ENCODE measurements around the gene ISLR2. TPM values are rescaled to one million over a fixed set of nuclear protein-coding genes. Genes with fewer than 3 reads are reported as not detected.
"Not testable (repeated sequence)": the region's sequence is repeated elsewhere in the genome, so short reads cannot be mapped to it uniquely, and the experiment has no call there.

ISLR2 gene
- total RNA-seq, 1 donor from 2014 or later = 4.1 TPM

GRCh38 chr15:74146277-74146800, 16.0 kb downstream of the ISLR2 start:
- DNase-seq (ENCODE audit: low spot score) = no peak
- intact Hi-C loops (cut with DNase I) = no loop called here

DNA sequence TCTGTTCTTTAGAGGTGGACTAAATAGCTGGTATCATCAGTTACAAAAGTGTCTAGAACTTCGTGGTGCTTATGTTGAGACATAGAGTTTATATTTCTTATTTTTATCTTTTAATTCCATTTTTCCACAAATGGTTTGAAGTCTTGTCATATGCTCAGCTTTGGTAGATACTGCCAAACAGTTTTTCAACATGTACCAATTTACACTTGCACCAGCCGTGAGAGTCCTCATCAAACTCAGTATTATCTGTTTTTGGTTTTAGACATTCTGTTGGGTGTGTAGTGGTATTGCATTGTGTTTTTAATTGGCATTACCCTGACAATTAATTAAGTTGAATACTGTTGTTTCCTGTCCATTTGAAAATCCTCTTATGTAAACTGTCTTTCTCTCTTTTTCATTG, 16.7 kb downstream of the ISLR2 start:
- intact Hi-C loops (cut with DNase I) = no loop called here
- DNase-seq (ENCODE audit: low spot score) = no peak

- DNase-seq (ENCODE audit: low spot score) = no peak
- intact Hi-C loops (cut with DNase I) = loop anchor here (5.0 kb wide), 1 partner anchor 96 kb away; no protein-coding TSS in a partner anchor
Observed at GRCh38 chr15:74155766-74156417, 25.5 kb downstream of the ISLR2 start.

DNA sequence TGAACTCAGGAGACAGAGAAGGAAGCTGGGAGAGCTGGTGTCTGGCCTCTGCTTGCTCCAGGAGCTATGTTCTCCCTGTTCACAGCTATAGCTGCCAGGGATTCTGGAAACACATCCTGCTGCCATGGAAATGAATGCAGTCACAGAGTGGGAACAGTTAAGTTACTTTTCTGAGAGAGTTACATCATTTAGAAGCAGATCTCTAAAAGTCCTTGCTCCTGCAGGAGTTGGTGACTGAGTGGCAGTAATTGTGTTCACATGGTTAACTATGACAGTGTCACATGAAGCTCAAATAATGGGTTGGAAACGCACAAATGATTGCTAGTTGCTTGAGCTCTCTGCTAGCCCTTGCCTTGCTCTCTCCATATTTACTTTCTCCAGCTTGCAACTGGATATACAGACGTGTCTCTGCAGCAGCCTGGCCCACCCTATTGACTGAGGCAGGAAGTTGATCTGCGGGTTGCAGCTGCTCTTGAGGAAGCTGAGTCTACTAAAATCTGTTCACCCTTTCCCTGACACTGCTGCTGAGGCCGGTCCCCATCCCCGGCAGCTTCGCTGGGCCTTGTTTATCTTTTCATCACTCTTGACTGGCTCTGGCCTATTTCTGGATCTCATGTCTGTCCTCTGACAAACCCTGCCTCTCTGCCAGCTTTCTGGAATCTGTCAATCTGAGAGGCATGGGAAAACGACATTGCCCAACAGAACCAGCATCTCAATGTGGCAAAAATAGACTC, 26.5 kb downstream of the ISLR2 start:
- peak; percentile 76 for DNase-seq (ENCODE audit: low spot score)
- intact Hi-C loops (cut with DNase I) = loop anchor here (5.0 kb wide), 1 partner anchor 95 kb away; no protein-coding TSS in a partner anchor

DNA sequence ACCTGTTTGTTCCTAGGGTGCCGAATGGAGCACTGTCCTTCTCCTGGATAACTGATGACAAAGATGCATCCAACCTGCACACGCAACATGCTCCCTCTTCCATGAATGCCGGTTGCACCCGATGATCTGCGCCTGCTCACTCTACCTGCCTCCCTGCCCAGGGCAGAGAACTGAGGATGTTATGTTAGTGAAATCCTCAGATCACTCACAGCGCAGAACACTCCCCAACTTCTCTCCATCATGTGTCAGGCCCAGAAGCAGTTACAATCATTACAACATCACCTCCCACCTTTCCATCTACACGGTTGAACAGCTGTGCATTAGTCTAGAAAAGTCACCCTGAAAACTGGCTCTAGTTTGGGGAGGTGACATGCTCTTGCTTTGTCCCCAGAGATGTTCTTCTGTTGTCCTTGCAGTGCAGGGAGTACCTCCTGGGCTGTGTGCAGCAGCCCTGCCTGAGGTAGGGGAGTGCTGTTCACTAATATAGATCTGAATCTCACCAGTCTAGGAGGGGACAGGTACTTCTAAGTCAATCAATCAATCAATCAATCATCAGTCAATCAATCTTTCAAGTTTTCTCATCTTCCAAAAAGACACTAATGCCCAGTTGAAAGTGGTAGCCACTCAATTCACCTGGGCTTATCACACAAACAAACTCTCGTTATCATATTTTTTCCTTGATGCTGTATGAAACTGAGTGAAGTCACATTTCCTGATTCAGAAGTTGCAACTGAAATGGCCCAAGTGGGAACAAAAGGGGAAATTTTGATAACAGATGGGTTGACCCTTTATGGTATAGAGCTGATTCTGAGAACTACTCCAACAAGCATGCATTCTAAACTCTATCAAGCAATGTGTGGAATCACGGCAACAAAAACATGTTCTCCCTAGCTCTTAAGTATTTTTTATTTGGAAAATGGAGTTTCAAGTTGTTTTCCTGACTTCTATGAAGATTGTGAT, 27.8 kb downstream of the ISLR2 start:
- intact Hi-C loops (cut with DNase I) = loop anchor here (5.0 kb wide), 1 partner anchor 94 kb away; no protein-coding TSS in a partner anchor
- DNase-seq (ENCODE audit: low spot score) = no peak

DNA sequence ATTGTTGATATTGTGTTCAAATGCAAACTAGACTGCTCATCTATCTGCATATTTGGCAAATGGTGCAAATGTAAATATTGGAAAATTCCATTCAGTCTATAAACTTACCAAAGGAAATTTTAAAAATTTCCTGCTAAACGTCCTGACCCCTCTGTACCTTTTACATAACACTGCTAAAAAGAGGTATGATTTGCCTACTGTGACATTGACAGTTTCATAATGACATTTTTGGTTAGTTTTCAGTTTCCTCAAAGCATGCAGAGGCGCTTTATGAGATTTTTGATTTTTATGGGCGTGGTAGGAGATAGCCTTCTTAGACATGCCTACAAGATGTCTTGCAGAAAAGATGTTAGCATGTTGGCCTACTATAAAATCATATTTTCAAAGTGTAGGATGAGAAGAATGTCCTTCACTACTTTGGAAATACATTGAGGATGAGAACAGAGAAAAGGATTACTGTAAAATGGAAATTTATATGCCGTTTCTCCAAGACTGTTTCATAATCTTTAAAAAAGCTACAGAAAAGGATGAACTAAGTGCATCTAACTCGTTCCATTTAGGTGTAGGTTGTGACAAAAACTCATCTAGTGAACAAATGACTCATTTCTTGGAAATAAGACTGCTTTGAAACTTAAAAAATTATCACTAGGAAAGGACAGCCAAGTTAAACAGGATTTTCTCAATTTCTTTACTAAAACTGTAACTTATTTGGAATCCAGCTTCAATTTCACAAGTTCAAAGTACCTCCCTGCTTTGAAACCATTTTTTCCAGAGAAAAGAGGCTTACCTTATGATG, 28.7 kb downstream of the ISLR2 start:
- intact Hi-C loops (cut with DNase I) = loop anchor here (5.0 kb wide), 1 partner anchor 93 kb away; no protein-coding TSS in a partner anchor

DNA sequence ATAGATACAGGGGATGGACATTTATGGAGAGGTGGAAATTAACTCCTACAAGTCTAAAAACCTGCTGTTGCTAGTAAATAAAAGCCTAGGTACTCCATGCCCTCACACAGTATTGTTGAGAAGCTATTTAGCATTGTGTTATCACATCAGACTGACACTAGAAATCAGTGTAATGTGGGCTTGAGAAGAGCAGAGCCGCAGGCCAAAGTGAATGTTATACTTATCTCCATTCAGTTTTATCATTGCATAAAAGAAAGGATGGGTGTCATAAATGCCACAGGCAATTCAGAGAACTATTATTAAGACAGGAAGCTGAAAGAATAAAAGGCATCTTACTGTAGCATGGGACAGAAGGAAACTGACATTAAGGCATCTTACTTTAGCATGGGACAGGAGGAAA, 29.4 kb downstream of the ISLR2 start:
- no peak for DNase-seq (ENCODE audit: low spot score)
- intact Hi-C loops (cut with DNase I) = loop anchor here (5.0 kb wide), 1 partner anchor 93 kb away; no protein-coding TSS in a partner anchor

More for the DNA sequence above, 28.7 kb downstream of the ISLR2 start:
- DNase-seq (ENCODE audit: low spot score) = no peak

DNA sequence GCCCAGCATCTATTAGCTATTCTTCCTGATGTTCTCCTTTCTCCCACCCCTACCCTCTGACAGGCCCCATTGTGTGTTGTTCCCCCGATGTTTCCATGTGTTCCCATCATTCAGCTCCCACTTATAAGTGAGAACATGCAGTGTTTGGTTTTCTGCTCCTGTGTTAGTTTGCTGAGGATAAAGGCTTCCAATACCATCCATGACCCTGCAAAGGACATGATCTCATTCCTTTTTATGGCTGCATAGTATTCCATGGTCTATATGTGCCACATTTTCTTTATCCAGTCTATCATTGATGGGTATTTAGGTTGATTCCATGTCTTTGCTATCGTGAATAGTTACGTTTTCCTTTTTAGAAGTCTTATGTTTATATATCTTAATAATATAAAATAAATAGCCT, 30.0 kb downstream of the ISLR2 start:
- DNase-seq (ENCODE audit: low spot score); intact Hi-C loops (cut with DNase I): not testable (repeated sequence)

DNA sequence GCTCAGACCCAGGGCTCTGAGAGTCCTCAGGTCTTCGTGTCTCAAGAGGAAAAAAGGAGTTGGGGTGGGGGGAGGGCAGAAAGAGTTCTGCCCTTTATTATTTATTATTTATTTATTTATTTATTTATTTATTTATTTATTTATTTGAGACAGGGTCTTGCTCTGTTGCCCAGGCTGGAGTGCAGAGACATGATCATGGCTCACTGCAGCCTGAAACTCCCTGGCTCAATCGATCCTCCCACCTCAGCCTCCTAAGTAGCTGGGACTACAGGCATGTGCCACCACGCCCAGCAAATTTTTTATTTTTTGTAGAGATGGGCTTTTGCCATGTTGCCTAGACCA, 31.8 kb downstream of the ISLR2 start:
- DNase-seq (ENCODE audit: low spot score); intact Hi-C loops (cut with DNase I): not testable (repeated sequence)

DNA sequence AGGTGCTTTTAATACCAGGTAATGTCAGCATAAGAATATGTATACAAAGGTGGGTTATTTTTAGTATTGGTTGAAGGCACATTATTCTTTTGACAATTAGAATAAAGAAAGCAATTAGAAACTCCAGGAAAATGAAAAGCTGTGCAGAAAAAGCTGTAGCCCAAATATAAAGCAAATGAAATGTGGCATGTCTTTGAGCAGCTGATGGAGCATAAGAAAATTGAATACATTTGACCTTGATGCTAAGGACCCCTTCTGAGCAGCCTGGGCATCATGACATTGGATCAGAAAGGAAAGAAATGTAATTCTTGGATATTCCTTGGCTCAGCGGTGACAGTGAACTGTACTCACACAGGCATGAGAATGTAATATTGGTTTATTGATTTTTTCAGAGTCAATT, 35.1 kb downstream of the ISLR2 start:
- intact Hi-C loops (cut with DNase I) = no loop called here
- no peak for DNase-seq (ENCODE audit: low spot score)

DNA sequence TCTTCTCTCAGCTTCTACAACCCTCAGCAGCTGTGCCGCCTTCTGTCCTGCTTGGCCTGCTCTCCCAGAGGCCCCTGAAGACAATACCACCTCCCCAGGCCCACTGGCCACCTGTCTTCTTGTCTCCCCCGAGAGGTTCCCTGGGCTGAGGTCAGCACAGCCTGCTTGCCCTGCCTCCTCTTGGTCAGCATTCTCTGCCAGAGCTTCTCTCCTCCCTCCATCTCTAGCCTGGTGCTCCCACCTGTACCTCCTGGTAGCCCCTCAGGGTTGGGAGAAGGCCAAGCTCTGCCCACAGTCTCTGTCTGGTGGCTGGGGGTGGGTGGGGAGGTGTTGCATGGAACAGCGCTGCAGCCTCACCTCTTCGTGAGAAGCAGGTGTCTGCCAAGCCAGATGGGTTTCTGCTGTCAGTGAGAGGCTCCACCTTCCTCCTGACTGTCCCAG, 37.5 kb downstream of the ISLR2 start:
- no peak for DNase-seq (ENCODE audit: low spot score)

GRCh38 chr15:74168711-74169126, 38.3 kb downstream of the ISLR2 start:
- DNase-seq (ENCODE audit: low spot score) = peak; percentile 72
- intact Hi-C loops (cut with DNase I) = no loop called here

More for the DNA sequence above, 37.5 kb downstream of the ISLR2 start:
- intact Hi-C loops (cut with DNase I) = no loop called here

GRCh38 chr15:74170071-74170844, 39.9 kb downstream of the ISLR2 start:
- intact Hi-C loops (cut with DNase I) = no loop called here

GRCh38 chr15:74170875-74171578, 40.6 kb downstream of the ISLR2 start:
- intact Hi-C loops (cut with DNase I) = no loop called here
- peak; percentile 70 for DNase-seq (ENCODE audit: low spot score)

More at GRCh38 chr15:74170071-74170844, 39.9 kb downstream of the ISLR2 start:
- no peak for DNase-seq (ENCODE audit: low spot score)

DNA sequence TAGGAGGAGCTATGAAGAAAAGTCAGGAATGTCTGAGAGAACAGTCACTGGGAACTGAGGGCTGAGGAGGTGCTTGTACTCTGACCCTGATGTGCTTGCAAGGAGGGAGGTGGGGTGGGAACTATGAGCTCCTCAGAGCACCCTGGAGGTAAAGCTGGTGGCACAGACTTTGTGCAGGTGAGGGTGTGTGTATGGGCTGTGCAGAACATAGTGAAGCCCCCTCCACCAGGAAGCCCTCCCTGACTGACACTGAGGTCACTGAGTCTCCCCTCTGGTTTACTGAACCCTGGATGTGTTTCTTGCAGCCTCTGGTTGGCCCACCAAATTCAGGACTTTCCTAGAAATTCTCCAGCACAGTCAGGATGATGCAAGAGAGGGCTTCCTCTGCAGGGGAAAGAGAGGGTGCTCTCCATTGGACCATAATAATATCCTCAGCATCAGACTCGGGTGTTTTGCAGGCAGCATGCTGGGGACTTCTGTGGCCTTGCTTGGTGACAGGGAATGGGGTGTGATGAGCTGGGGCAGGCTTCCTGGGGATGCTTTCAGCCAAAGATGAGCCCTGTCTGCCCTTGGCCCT, 41.7 kb downstream of the ISLR2 start:
- intact Hi-C loops (cut with DNase I) = loop anchor here (2.0 kb wide), 1 partner anchor 35 kb away; no protein-coding TSS in a partner anchor
- DNase-seq (ENCODE audit: low spot score) = no peak

DNA sequence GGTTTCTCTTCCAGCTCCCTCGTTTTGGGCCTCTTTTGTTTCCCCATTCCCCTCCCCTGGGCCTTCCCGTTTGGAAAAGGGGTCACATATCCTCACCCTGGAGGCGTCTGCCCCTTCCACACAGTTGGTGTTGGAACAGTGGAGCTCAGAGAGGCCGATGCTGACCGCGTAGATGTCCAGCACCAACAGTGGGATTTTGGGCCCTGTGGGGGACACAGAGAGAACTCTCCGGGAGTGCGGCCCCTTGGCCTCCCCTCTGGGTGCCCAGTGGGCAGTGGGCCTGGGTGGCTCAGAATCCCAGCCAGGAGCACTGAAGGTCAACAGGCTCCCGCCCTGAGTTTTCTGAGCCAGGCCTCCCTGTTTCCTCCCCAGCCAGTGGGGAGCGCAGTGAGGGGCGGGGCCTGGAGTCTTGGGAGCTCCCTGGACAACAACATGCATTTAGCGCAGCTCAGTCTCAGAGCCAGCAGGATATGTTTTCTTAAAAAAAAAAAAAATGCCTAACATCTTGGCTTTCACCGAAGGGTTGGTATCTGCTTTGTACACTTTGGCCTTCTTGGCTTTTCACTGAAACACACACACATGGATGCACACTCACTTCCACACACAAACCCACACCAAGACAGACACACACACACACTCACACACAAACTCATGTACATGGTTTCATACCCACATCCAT, 42.5 kb downstream of the ISLR2 start:
- peak; percentile 86 for DNase-seq (ENCODE audit: low spot score)
- intact Hi-C loops (cut with DNase I) = loop anchor here (2.0 kb wide), 1 partner anchor 36 kb away; no protein-coding TSS in a partner anchor

All from cardiac septum (tissue), 1 donor.